HG03097 (cell line): ENCODE data around the gene THBS2.

ENCODE experiments used
- ATAC-seq: cut with Tn5 transposase; IDR thresholded peaks from one replicate; pipeline ENCODE4 v1.9.1; 2021; ENCODE audit not compliant: unreplicated experiment, low FRiP score

The THBS2 gene

GRCh38 chr6:169168706-169169105, 84.9 kb downstream of the THBS2 start:
- ATAC-seq: no peak

GRCh38 chr6:169168302-169168630, 85.4 kb downstream of the THBS2 start:
- no peak for ATAC-seq

GRCh38 chr6:169167581-169168301, 85.9 kb downstream of the THBS2 start:
- no peak for ATAC-seq

GRCh38 chr6:169166896-169167580, 86.6 kb downstream of the THBS2 start:
- no peak for ATAC-seq
